ENCODE measurements around the gene LEPR. TPM values are rescaled to one million over a fixed set of nuclear protein-coding genes. Genes with fewer than 3 reads are reported as not detected.

The LEPR gene
- total RNA-seq, 1 donor from 2014 or later: 8.9 TPM

- Histone ChIP-seq H3K27ac (ENCODE audit: low read depth, low read length) (no peak overlapping the region), H3K79me2 (ENCODE audit: insufficient read depth, low read length) (peaks cover 20% of the 10 kb centered on the region), H2AFZ (ENCODE audit: low read depth, low read length) (no peak overlapping the region), H3K9me3 (ENCODE audit: insufficient read depth, low read depth, low read length) (no peaks in the 10 kb centered on the region), H3K27me3 (ENCODE audit: insufficient read depth, low read length) (no peaks in the 10 kb centered on the region), H3K36me3 (ENCODE audit: insufficient read depth, low read length) (no peaks in the 10 kb centered on the region), H3K9ac (ENCODE audit: low read length) (no peak overlapping the region), H3K4me2 (ENCODE audit: low read length) (no peak overlapping the region), H3K4me3 (ENCODE audit: insufficient read depth, low read depth, low read length) (no peak overlapping the region), H4K20me1 (ENCODE audit: insufficient read depth, low read length) (no peaks in the 10 kb centered on the region), H3K4me1 (ENCODE audit: insufficient read depth, low read length) (peaks cover 26% of the 10 kb centered on the region)
- no peak for DNase-seq (ENCODE audit: low read depth)
- Mint-ChIP-seq H3K27me3 (ENCODE audit: low read depth, unreplicated experiment) (no peaks in the 10 kb centered on the region), H3K27ac (ENCODE audit: unreplicated experiment) (no peak overlapping the region), H3K4me1 (ENCODE audit: low read depth, unreplicated experiment) (peaks cover 9% of the 10 kb centered on the region), H3K36me3 (ENCODE audit: low read depth, unreplicated experiment) (no peaks in the 10 kb centered on the region), H3K4me3 (ENCODE audit: unreplicated experiment) (no peak overlapping the region), H3K9me3 (ENCODE audit: unreplicated experiment) (no peaks in the 10 kb centered on the region)
- TF ChIP-seq EZH2 (IDR thresholded peaks at IDR 0.05; ENCODE audit: insufficient read depth, low read length): no peak
- no peak for TF ChIP-seq CTCF (IDR thresholded peaks at IDR 0.05; ENCODE audit: insufficient read depth, low read depth, low read length)
- FAIRE-seq: no peak
These were observed 2.7 kb upstream of the LEPR start for GRCh38 chr1:65417729-65418128.

DNA sequence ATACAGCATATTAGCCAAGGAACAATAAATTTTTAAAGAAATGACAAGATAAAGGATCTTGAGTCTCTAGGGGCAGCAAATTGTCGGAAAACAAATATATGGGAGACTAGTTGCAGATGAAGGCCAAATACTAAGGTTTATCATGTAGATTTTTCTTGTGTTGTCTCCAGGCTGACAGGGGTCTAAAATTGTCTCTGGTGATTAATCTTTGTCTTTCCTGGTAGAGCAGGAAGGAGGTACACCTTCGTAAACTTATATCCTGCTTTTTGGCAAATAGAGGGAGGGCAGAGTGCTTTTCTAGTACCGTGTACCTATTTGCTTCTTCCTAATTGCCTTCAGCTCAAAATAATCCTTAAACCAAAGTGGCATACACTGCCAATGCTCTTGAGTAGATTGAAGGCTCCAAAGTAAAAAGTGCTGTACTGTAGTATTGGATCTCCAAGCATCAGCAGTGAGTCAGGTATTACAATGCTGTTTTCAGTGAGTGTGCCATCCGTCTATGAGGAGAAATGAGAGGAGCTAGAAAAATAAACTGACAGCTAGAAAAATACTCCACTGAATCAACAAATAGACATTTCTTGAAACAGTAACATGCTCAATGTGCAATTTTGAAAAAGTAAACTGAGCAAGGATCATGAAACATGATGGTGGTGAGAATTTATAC is 1.8 kb upstream of the LEPR start:
- H3K4me2 ChIP-seq (ENCODE audit: low read length): peak overlapping the region; percentile 86

More for the DNA sequence above, 1.8 kb upstream of the LEPR start:
- FAIRE-seq: no peak
- Mint-ChIP-seq H3K36me3 (ENCODE audit: low read depth, unreplicated experiment) (no peaks in the 10 kb centered on the region), H3K27ac (ENCODE audit: unreplicated experiment) (no peak overlapping the region), H3K9me3 (ENCODE audit: unreplicated experiment) (no peaks in the 10 kb centered on the region), H3K4me1 (ENCODE audit: low read depth, unreplicated experiment) (peaks cover 9% of the 10 kb centered on the region), H3K27me3 (ENCODE audit: low read depth, unreplicated experiment) (no peaks in the 10 kb centered on the region), H3K4me3 (ENCODE audit: unreplicated experiment) (peak overlapping the region; percentile 47)
- Histone ChIP-seq H3K27ac (ENCODE audit: low read depth, low read length) (peak overlapping the region; percentile 19), H3K4me1 (ENCODE audit: insufficient read depth, low read length) (peaks cover 30% of the 10 kb centered on the region), H3K9ac (ENCODE audit: low read length) (no peak overlapping the region), H3K79me2 (ENCODE audit: insufficient read depth, low read length) (peaks cover 29% of the 10 kb centered on the region), H3K36me3 (ENCODE audit: insufficient read depth, low read length) (no peaks in the 10 kb centered on the region), H3K4me3 (ENCODE audit: insufficient read depth, low read depth, low read length) (no peak overlapping the region), H4K20me1 (ENCODE audit: insufficient read depth, low read length) (no peaks in the 10 kb centered on the region), H3K27me3 (ENCODE audit: insufficient read depth, low read length) (no peaks in the 10 kb centered on the region), H2AFZ (ENCODE audit: low read depth, low read length) (peak overlapping the region; percentile 92), H3K9me3 (ENCODE audit: insufficient read depth, low read depth, low read length) (no peaks in the 10 kb centered on the region)
- TF ChIP-seq EZH2 (IDR thresholded peaks at IDR 0.05; ENCODE audit: insufficient read depth, low read length) (no peak), CTCF (IDR thresholded peaks at IDR 0.05; ENCODE audit: insufficient read depth, low read depth, low read length) (no peak)
- DNase-seq (ENCODE audit: low read depth): no peak

Data from astrocyte (in vitro differentiated cells and primary cell).